HTR-8/SVneo (cell line): ENCODE results near the gene CEP350.
"Not testable (repeated sequence)": the region's sequence is repeated elsewhere in the genome, so short reads cannot be mapped to it uniquely, and the experiment has no call there.

ENCODE experiments used
- DNase-seq: peaks from one replicate; pipeline ENCODE4 v3.0.0; 2011; ENCODE audit warnings: low spot score, mixed read lengths; ENCODE audit not compliant: insufficient read length
- FAIRE-seq: peaks from 2 replicates; lab custom pipeline; 2011; peaks lifted over from hg19 to GRCh38; lab: Jason Lieb, UNC

CEP350 gene

DNA sequence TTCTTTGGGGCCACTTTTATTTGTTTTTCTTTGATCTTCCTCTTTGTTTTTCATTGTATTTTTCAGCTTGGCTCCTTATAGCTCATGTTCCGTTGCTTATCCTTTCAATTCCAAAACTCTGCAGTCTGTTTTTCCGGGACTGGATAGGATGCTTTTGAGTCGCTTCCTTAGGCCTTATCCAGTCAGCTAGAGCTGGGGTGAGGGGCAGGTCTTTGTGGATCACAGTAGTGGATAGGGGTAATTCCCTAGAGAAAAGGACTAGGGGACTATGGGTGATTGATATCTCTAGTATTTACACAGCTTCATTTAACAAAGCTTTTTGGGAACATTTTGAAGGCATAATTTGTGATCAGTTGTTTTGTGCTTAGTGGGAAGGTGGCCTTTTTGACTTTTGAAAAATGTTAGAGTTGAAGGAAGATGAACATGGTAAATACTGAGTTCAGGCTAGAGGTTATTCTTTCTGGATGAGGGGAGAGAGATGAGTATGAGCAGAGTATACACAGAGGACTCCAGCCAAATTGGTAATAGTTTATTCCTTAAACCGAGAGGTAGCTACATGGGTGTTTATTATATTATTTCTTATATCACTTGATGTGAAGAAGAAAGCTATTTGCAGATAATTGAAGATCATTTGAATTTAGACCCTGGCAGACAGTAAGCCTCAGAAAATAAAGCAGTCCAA is 22.5 kb downstream of the CEP350 start:
- no peak for FAIRE-seq
- DNase-seq = no peak

DNA sequence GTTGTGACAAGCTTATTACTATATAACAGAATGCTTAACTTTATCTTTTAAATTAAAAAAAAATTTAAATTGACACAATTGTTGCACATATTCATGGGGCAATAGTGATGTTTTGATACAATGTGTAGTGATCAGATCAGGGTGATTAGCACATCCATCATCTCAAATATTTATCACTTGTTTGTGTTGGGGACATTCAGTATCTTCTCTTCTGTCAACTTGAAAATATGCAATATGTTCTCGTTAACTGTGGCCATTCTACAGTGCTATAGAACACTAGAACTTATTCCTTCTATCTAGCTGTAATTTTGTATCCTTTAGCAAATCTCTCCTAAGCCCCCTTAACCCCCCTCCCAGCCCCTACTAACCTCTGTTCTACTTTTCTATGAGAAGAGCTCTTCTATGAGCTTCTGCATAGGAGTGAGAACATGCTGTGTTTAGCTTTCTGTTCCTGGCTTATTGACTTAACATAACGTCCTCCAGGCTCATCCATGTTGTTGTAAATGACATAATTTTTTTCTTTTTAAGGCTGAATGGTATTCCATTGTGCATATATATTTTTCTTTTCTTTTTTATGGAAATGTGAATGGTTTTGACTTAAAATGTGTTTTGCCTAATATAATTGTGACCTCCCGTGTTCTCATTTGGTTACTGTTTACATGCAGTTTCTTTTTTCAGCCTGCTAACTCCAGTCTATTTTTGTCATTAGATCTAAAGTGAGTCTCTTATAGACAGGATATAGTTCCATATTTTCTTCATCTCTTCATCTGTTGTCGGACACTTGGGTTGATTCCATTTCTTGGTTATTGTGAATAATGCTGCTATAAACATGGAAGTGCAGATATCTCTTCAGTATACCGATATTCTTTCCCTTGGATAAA is 23.8 kb downstream of the CEP350 start:
- no peak for DNase-seq
- FAIRE-seq = no peak

DNA sequence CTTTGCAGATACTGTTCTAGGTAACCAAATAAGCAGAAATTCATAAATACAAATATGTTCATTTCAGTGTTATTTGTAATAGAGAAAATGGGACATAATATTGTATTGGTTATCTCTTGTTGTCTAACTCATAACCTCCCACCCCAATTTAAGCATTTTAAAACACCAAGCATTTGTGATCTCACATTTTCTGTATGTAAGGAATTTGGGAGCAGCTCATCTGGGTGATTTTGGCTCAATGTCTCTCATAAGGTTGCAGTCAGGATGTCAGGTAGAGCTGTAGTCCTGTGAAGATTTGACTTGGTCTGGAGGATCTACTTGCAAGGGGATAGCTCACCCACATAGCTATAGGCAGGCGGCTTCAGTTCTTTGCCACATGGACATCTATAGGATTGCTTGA is 29.5 kb downstream of the CEP350 start:
- no peak for FAIRE-seq
- no peak for DNase-seq

DNA sequence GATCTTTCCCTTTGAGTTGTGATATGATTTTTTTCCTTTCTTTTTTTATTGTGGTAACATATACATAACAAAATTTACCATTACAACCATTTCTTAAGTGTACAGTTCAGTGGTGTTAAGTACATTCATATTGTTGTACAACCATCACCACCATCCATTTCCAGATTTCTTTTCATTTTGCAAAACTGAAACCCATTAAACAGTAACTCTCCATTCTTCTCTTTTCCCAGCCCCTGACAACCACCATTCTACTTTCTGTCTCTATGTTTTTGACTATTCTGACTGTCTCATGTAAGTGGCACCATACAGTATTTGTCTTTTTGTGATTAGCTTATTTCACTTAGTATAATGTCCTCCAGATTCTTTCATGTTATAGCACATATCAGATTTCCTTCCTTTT is 30.3 kb downstream of the CEP350 start:
- no peak for DNase-seq
- no peak for FAIRE-seq

DNA sequence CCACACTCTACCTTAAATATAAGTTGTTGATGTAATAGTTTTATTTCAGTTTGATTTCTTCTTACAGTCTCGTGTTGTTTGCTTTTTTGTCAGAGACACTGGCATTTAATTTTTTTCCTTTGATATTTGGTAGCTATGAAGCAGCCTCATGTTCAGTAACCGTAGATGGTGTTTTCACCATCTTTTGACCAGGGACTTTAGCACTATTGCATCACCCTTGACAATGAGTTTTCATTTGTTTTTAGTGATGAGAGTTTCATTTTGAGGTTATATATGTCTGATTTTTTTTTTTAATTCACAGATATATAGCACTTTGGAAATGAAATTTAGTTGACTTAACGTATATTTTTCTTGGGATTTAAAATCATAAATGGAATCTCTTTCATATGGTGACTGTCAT is 36.2 kb downstream of the CEP350 start:
- FAIRE-seq (no peak), DNase-seq (no peak)

DNA sequence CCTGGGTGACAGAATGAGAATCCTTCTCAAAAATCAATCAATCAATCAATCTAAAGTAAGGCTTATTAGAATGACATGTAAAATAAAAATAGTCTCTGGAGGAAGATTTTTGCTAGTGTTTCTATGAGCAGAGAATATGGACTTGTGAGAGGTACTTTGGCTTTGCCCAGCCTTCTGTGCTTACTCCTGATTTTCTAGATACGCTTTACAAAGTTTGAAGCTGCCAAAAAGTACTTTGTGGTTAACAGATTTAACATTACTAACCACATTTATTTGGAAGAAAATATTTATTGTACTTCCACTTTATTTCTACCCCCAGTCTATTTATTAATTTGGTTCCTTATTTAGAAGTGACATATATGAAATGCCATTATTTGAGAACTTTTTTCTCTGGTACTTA is 41.0 kb downstream of the CEP350 start:
- DNase-seq (no peak), FAIRE-seq (no peak)

DNA sequence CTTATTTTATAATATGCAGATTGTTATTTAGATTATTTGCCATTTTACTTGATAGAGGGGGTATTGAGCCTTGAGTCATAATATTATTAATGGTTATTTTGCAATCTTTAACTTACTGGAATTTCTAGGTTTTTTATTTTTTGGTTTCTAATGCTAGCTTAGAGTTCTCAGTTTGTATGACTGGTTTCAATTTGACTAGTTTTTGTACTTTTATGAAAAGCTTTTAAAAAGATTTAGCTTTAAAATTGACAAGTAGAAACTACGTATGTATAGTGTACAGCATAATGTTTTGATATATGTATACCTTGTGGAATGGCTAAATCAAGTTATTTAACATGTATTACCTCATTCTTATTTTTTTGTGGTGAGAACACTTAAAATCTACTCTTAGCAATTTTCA is 41.5 kb downstream of the CEP350 start:
- FAIRE-seq (no peak), DNase-seq (no peak)

DNA sequence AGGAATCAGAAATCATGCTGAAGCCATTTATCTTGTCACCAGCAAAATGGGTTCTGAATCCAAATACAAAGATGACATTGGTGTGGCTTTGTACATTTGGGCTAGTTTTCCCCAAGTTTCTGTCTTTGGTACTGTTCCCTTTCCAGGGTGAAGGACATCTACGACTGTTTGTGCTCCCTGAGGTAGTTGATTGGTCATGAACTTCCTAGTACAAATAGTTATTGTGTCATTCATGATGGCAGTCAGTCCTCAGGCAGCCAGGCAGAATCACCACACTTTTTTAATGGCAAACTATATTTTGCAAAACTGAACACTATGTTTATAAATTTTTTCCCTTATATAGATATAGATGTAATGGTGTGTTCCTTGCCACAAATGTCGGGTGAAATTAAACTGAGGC is 46.0 kb downstream of the CEP350 start:
- DNase-seq = no peak
- FAIRE-seq = no peak

DNA sequence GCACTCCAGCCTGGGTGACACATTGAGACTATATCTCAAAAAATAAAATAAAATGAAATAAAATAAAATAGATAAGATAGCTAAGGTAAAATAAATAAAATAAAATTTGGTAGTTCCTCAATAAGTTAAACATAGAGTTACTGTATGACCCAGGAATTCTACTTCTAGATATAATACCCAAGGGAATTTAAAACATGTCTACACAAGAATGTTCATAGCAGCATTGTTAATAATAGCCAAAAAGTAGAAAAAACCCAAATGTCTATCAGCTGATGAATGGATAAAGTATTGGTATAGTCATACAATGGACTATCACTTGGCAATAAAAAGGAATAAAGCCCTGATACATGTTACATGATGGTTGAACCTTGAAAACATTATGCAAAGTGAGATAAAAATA is 47.8 kb downstream of the CEP350 start:
- FAIRE-seq = no peak
- DNase-seq = no peak

DNA sequence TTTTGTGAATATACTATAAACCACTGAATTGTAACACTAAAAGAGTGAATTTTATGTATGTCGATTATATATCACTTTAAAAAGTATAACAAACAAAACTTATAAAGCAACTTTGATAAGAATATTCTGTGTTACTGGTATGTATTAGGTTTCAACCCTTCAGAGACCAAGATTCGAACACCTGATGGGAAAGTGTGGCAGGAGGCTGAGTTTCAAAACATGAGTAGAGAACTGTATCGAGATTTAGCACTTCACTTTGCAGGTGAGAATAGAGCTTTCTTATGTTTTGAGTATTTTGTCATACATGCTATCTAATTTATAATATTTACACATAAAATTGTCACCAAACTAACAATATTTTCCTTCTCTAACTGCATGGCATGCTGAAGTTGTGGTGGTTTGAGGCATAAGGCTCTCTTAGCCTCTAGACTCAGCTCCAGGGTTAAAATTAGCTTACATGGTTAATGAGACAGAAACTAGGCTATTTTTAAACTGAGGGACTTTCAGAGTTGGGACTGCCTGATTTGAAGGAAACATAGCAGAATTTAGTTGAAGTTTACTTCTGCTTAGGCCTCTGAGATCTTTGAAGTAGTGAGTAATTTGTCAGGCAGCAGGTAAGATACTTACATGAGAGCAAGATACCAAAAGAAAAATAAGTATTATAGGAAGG is 48.6 kb downstream of the CEP350 start:
- FAIRE-seq (no peak), DNase-seq (no peak)

DNA sequence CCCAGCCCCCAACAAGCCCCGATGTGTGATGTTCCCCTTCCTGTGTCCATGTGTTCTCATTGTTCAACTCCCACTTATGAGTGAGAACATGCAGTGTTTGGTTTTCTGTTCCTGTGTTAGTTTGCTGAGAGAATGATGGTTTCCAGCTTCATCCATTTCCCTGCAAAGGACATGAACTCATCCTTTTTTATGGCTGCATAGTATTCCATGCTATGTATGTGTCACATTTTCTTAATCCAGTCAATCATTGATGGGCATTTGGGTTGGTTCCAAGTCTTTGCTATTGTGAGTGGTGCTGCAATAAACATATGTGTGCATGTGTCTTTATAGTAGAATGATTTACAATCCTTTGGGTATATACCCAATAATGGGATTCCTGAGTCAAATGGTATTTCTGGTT is 52.2 kb downstream of the CEP350 start:
- not testable (repeated sequence) for DNase-seq, FAIRE-seq

DNA sequence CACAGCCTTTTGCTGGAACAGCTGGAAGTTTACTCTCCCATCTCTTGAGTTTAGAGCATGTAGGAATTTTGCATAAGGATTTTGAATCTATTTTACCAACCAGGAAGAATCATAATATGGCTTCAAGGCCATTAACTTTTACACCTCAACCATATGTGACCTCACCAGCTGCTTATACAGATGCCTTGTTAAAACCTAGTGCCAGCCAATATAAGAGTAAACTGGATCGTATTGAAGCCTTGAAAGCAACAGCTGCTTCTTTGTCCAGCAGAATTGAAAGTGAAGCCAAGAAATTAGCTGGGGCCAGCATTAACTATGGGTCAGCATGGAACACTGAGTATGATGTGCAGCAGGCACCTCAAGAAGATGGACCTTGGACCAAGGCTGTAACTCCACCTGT is 65.4 kb downstream of the CEP350 start:
- FAIRE-seq (no peak), DNase-seq (no peak)

DNA sequence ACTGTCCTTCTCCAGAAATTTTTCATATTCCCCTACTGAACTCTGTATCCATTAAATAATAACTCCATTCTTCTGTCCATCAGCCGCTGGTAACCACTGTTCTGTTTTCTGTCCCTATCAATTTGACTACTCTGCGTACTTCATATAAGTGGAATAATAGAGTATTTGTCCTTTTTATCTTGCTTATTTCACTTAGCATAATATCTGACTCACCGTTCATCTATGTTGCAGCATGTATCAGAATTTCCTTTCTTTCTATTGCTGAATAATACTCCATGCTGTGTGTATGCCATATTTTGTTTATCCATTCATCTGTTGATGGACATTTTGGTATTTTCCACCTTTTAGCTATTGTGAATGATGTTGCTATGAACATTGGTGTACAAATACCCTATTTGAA is 71.9 kb downstream of the CEP350 start:
- DNase-seq (no peak), FAIRE-seq (no peak)

DNA sequence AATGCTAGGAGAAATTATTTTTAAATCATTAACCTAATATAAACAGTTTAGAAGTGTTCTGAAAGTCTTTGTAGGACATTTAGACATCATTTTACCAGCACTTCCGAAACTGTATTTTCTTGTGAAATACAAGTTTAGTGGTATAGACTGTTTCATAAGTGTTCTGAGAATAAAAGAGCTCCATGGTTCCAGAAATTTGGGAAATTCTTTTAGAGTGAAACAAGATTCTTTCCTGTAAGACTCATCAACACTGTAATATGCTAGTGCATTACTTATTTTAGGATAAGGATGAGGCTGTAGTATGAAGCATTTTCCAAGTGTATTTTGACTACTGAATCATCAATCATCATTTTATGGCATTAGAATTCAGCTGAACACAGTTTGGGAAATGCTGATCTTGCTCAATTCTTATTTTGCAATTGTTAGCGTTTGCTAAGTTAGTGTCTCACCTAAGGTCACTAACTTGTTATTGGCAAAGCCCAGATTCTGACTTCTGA is 73.4 kb downstream of the CEP350 start:
- no peak for DNase-seq
- no peak for FAIRE-seq

DNA sequence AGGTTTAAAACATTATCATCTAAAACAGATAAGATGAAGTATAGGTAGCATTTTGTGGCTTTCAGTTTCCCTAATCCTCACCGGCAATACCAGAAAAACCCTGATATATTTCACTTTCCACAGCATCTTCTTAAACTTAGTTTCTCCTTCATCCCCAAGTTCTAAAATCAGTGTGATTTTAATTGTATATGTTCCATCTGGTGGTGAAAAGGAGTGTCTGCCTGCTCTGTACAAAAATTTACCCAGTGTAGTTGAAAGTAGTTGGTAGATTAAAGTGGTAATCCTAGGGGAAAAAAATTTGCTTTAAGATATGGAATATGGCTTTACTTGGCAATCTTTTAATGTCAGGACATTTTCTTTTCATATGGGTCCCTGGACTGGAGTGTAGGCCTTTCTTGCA is 74.3 kb downstream of the CEP350 start:
- DNase-seq (no peak), FAIRE-seq (no peak)

DNA sequence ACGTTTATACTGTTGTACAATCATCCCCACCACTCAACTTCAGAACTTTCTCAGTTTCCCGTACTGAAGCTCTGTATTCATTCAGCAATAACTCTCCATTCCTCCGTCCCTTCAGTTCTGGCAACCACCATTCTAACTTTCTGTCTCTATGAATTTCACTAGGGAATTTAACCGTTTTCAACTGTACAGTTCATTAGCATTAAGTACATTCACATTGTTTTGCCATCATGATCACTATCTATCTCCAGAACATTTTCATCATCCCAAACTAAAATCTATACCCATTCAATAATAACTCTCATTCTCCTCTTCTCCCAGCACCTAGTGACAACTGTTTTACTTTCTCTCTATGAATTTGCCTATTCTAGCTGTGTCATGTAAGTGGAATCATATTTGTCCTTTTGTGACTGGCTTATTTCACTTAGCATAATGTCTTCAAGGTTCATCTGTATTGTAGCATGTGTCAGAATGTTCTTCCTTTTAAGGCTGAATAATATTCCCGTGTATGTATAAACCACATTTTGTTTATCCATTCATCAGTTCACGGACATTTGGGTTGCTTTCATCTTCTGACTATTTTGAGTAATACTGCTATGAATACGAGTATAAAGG is 75.0 kb downstream of the CEP350 start:
- FAIRE-seq = no peak
- no peak for DNase-seq

DNA sequence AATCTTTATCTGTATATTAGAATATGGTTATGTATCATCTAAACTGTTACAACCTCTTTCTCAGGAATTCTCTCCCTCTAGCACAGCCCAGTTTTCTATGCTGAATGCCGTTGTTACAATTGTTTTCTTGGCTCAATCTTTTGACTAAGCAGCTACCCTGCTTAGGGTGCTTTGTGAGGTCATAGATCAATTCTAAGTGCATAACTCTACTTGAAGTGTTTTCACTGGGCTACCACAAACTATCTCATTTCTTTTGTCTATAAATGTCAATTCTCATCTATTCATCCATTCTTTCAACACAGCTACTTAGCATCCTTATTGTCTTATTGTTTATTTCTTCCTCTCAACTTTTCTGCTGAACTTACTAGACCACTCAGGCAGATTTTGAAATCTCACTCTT is 77.1 kb downstream of the CEP350 start:
- FAIRE-seq = no peak

DNA sequence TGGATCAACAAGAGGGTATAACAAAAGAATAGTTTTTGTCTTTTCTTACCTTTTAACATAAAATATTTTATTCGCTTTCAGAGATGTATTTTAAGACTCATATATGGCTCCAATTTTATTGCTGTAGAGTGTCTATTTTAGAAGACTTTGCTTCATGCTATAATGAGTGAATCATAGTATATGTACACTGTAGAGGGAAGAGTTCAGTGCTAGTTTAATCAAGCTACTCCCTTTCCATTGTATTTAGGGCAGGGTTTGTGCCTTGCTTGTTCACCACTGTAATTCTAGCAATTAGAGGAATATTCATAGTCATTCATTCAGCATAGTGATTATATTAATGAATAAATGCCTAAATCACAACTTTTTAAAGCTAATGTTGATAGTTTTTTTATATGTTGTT is 78.8 kb downstream of the CEP350 start:
- DNase-seq (no peak), FAIRE-seq (no peak)

More for the DNA sequence above, 77.1 kb downstream of the CEP350 start:
- DNase-seq = no peak

DNA sequence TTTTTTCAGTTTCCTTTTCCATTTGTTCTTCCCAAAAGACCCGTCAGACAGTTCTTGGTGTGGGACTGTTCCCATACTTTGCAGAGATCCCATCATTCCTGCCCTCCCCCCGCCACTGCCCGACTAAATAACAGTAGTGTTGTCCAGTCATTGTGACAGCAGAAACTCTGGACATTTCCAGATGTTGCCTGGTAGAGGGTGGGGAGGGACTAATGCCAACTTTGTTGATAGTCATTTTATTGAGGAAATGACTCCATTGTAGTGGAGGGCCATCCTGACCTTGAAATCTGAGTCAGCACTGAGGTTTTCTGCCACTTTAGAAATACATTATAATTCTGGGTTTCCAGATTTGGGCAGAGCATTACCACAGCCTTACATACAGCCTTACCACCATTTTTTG is 85.4 kb downstream of the CEP350 start:
- no peak for FAIRE-seq
- DNase-seq = peak; percentile 36

DNA sequence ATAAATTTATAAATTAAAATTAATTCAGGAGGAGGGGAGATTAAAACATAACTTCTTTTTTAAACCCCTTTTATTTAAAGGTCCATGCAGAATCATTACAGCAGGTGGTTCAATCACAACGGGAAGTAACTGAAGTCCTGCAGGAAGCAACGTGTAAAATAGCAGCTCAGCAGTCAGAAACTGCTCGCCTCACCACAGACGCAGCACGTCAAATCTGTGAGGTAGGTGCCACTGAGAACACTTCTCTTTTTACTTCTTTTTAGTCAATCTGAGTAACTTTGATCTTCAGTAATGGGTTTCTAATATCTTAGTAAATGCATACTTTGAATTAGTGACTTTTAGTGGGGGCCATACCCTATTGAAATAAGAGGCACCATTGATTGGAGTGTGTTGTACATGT is 87.0 kb downstream of the CEP350 start:
- no peak for FAIRE-seq

More for the DNA sequence above, 87.0 kb downstream of the CEP350 start:
- no peak for DNase-seq
